ENCODE results near the gene PDE10A.
"Not testable (repeated sequence)": the region's sequence is repeated elsewhere in the genome, so short reads cannot be mapped to it uniquely, and the experiment has no call there.

Gene PDE10A

GRCh38 chr6:165594584-165595333, 68.3 kb downstream of the PDE10A start:
- Histone ChIP-seq H3K4me1 (no peaks in the 10 kb centered on the region), H3K27ac (no peak overlapping the region), H3K4me3 (no peak overlapping the region), H3K36me3 (no peaks in the 10 kb centered on the region), H3K9me3 (no peaks in the 10 kb centered on the region), H3K27me3 (no peaks in the 10 kb centered on the region)
- DNase-seq, result no peak
- intact Hi-C loops (cut with DNase I; ENCODE audit: low total_unique reads), result no loop called here
- no peak for TF ChIP-seq CTCF (IDR thresholded peaks at IDR 0.05)

- DNase-seq; H3K4me1 ChIP-seq; H3K9me3 ChIP-seq; H3K27ac ChIP-seq; H3K36me3 ChIP-seq; H3K4me3 ChIP-seq; intact Hi-C loops (cut with DNase I; ENCODE audit: low total_unique reads); H3K27me3 ChIP-seq: not testable (repeated sequence)
Observed at GRCh38 chr6:165592947-165593346, 70.1 kb downstream of the PDE10A start.

- intact Hi-C loops (cut with DNase I; ENCODE audit: low total_unique reads), result no loop called here
- no peak overlapping the region for H3K27ac ChIP-seq
Observed at GRCh38 chr6:165588515-165588914, 74.5 kb downstream of the PDE10A start.

GRCh38 chr6:165587206-165587605, 75.8 kb downstream of the PDE10A start:
- intact Hi-C loops (cut with DNase I; ENCODE audit: low total_unique reads), result no loop called here

More at GRCh38 chr6:165588515-165588914, 74.5 kb downstream of the PDE10A start:
- DNase-seq, result no peak
- TF ChIP-seq CTCF (IDR thresholded peaks at IDR 0.05), result no peak
- Histone ChIP-seq H3K4me1 (no peaks in the 10 kb centered on the region), H3K4me3 (no peak overlapping the region), H3K27me3 (no peaks in the 10 kb centered on the region), H3K9me3 (peaks cover 0 to 9% (median 0%) of the 10 kb centered on the region in 3 donors), H3K36me3 (no peaks in the 10 kb centered on the region)

GRCh38 chr6:165586706-165587105, 76.3 kb downstream of the PDE10A start:
- no peak for DNase-seq
- no peak overlapping the region for H3K27ac ChIP-seq
- peaks cover 0 to 9% (median 0%) of the 10 kb centered on the region in 3 donors for H3K9me3 ChIP-seq
- H3K4me1 ChIP-seq, result no peaks in the 10 kb centered on the region
- no peaks in the 10 kb centered on the region for H3K27me3 ChIP-seq
- no peak overlapping the region for H3K4me3 ChIP-seq
- no peaks in the 10 kb centered on the region for H3K36me3 ChIP-seq
- no peak for TF ChIP-seq CTCF (IDR thresholded peaks at IDR 0.05)
- intact Hi-C loops (cut with DNase I; ENCODE audit: low total_unique reads), result no loop called here

More at GRCh38 chr6:165587206-165587605, 75.8 kb downstream of the PDE10A start:
- Histone ChIP-seq H3K9me3 (peaks cover 0 to 9% (median 0%) of the 10 kb centered on the region in 3 donors), H3K4me1 (no peaks in the 10 kb centered on the region), H3K27me3 (no peaks in the 10 kb centered on the region), H3K36me3 (no peaks in the 10 kb centered on the region), H3K27ac (no peak overlapping the region), H3K4me3 (no peak overlapping the region)
- DNase-seq, result no peak
- no peak for TF ChIP-seq CTCF (IDR thresholded peaks at IDR 0.05)

GRCh38 chr6:165585060-165585459, 78.0 kb downstream of the PDE10A start:
- Histone ChIP-seq H3K9me3 (peaks cover 0 to 9% (median 0%) of the 10 kb centered on the region in 3 donors), H3K4me3 (no peak overlapping the region)
- intact Hi-C loops (cut with DNase I; ENCODE audit: low total_unique reads), result no loop called here

More at GRCh38 chr6:165585060-165585459, 78.0 kb downstream of the PDE10A start:
- no peak for TF ChIP-seq CTCF (IDR thresholded peaks at IDR 0.05)
- DNase-seq, result no peak
- Histone ChIP-seq H3K4me1 (no peaks in the 10 kb centered on the region), H3K36me3 (no peaks in the 10 kb centered on the region), H3K27ac (no peak overlapping the region), H3K27me3 (no peaks in the 10 kb centered on the region)

Data from tibial artery (tissue), 4 donors.